K562 (cell line): ENCODE data around the gene ADAM21. TPM values are rescaled to one million over a fixed set of nuclear protein-coding genes. Genes with fewer than 3 reads are reported as not detected.
A peak's percentile ranks its signal among the peaks of the same experiment; 100 is the strongest.

ENCODE experiments used
- ATAC-seq: fragments of 200-7000 bp; cut with Tn5 transposase; 3 replicates; pipeline ENCODE4 v1.9.1; 2020; ENCODE audit warnings: moderate library complexity
- BruUV-seq: library from RNA; stranded (reverse); fragments of 400-500 nt; replicated peaks from 2 replicates; lab custom pipeline; 2021; lab: Mats Ljungman, UMichigan
- CTCF ChIA-PET: fragments of 300-600 bp; formaldehyde crosslinking; extraction: SDS; loops from one replicate; lab custom pipeline; 2021; ENCODE audit warnings: low intra/inter-chr PET ratio; lab: Yijun Ruan, JAX
- POLR2A ChIA-PET: fragments of 300-600, 350-650 bp; sonication (Branson Sonifier 250); formaldehyde crosslinking; extraction: SDS; loops from one replicate; lab custom pipeline; 2021; ENCODE audit warnings: antibody characterized with exemption, inconsistent platforms; lab: Yijun Ruan, JAX
- DNase-seq, 4 experiments: peaks; one replicate each; pipeline versions ENCODE4 v3.0.0 to v3.0.0-alpha.2; 2011 to 2018; ENCODE audit warnings: low spot score in 3 of 4, mixed read lengths in 3 of 4; ENCODE audit errors: extremely low read depth in 1 of 4
- FAIRE-seq: peaks from 2 replicates; lab custom pipeline; 2011; peaks lifted over from hg19 to GRCh38; lab: Jason Lieb, UNC
- H2AFZ ChIP-seq: 2 replicates; pipeline ENCODE4 v1.6.0; 2011; ENCODE audit warnings: low read depth, low read length, control low read depth, inconsistent platforms
- H3K27ac ChIP-seq: fragments of 200-600 bp; 3 replicates; pipeline ENCODE4 v1.8.0; 2011; ENCODE audit warnings: low read depth, mild to moderate bottlenecking, control low read depth, inconsistent platforms, low read length, moderate library complexity, mixed read lengths; ENCODE audit errors: extremely low read depth
- H3K27me3 ChIP-seq, 2 experiments: fragments of 300-600 bp in 1 of 2; 2 replicates in 1 of 2; 3 replicates in 1 of 2; pipeline versions ENCODE4 v1.6.0 to v1.8.0; 2011; ENCODE audit warnings: inconsistent platforms in 2 of 2, low read length in 2 of 2, mild to moderate bottlenecking in 1 of 2, mixed read lengths in 1 of 2, moderate library complexity in 1 of 2; ENCODE audit not compliant: control insufficient read depth in 2 of 2, insufficient read depth in 2 of 2
- H3K36me3 ChIP-seq: fragments of 300-600 bp; 3 replicates; pipeline ENCODE4 v1.8.0; 2011; ENCODE audit warnings: mild to moderate bottlenecking, low read length, inconsistent platforms; ENCODE audit not compliant: control insufficient read depth, insufficient read depth
- H3K4me1 ChIP-seq, 2 experiments: fragments of 200-600 bp in 1 of 2; replicated peaks in 1 of 2; 2 replicates in 1 of 2; 3 replicates in 1 of 2; pipeline versions ENCODE4 v1.5.1 to v1.8.0; 2011; ENCODE audit warnings: inconsistent platforms in 2 of 2, low read length in 2 of 2, mild to moderate bottlenecking in 1 of 2, mixed read lengths in 1 of 2, moderate library complexity in 1 of 2; ENCODE audit not compliant: control insufficient read depth in 2 of 2, insufficient read depth in 2 of 2
- H3K4me2 ChIP-seq: 2 replicates; pipeline ENCODE4 v1.6.1; 2011; ENCODE audit warnings: low read length, control low read depth, inconsistent platforms, mixed read lengths; ENCODE audit not compliant: insufficient read depth
- H3K4me3 ChIP-seq: fragments of 200-600 bp; sonication (generic), shearing (Covaris generic); 2 replicates; pipeline ENCODE4 v1.5.1; 2016; ENCODE audit warnings: control low read depth, inconsistent platforms
- H3K79me2 ChIP-seq: fragments of 200-600 bp; 3 replicates; pipeline ENCODE4 v1.8.0; 2011; ENCODE audit warnings: low read length, inconsistent platforms; ENCODE audit not compliant: control insufficient read depth, insufficient read depth
- H3K9ac ChIP-seq, 2 experiments: 2 replicates each; pipeline versions ENCODE4 v1.6.0 to v1.6.1; 2011; ENCODE audit warnings: low read depth in 2 of 2, low read length in 2 of 2, control low read depth in 1 of 2, inconsistent platforms in 1 of 2, mild to moderate bottlenecking in 1 of 2, mixed read lengths in 1 of 2; ENCODE audit not compliant: insufficient read depth in 1 of 2
- H3K9me1 ChIP-seq: one replicate; pipeline ENCODE4 v1.6.0; 2011; ENCODE audit warnings: inconsistent platforms, mild to moderate bottlenecking, low read length, moderate library complexity; ENCODE audit not compliant: control insufficient read depth, insufficient read depth
- H3K9me3 ChIP-seq: replicated peaks from 2 replicates; pipeline ENCODE4 v1.5.1; 2011; ENCODE audit warnings: low read depth, low read length, inconsistent platforms; ENCODE audit not compliant: control insufficient read depth, insufficient read depth
- H4K20me1 ChIP-seq: replicated peaks from 2 replicates; pipeline ENCODE4 v1.6.1; 2011; ENCODE audit warnings: low read length, inconsistent platforms, mixed read lengths; ENCODE audit not compliant: control insufficient read depth, insufficient read depth
- CBX3 ChIP-seq, 2 experiments: IDR thresholded peaks; 1 replicate in 1 of 2; 2 replicates in 1 of 2; pipeline ENCODE4 v1.6.1; 2012; ENCODE audit warnings: inconsistent platforms in 2 of 2, low read length in 2 of 2, borderline replicate concordance in 1 of 2, control low read depth in 1 of 2
- CXXC5 ChIP-seq: fragments of 250-450 bp; sonication (Bioruptor Pico); IDR thresholded peaks from 2 replicates; pipeline ENCODE4 v1.8.0; 2022; ENCODE audit warnings: inconsistent platforms, mild to moderate bottlenecking, moderate library complexity
- HDAC2 ChIP-seq: fragments of 450-650 bp; IDR thresholded peaks from 2 replicates; pipeline ENCODE4 v1.6.1; 2016; ENCODE audit warnings: mild to moderate bottlenecking
- MNT ChIP-seq, 2 experiments: fragments of 450-650 bp; conservative IDR thresholded peaks; 2 replicates each; pipeline ENCODE4 v1.6.1; 2017; ENCODE audit warnings: mild to moderate bottlenecking in 2 of 2, moderate library complexity in 2 of 2
- MTA3 ChIP-seq: fragments of 450-650 bp; formaldehyde crosslinking; IDR thresholded peaks from 2 replicates; pipeline ENCODE4 v1.6.1; 2017; ENCODE audit warnings: mild to moderate bottlenecking, borderline replicate concordance
- MXI1 ChIP-seq: IDR thresholded peaks from 2 replicates; pipeline ENCODE4 v1.6.1; 2011; ENCODE audit warnings: low read depth, mild to moderate bottlenecking, improper control_type of control experiment, low read length
- NKRF ChIP-seq: fragments of 450-650 bp; IDR thresholded peaks from 2 replicates; pipeline ENCODE4 v1.6.1; 2016; ENCODE audit warnings: borderline replicate concordance
- PATZ1 ChIP-seq: fragments of 250-450 bp; sonication (Bioruptor Pico); IDR thresholded peaks from 2 replicates; pipeline ENCODE4 v1.5.0; 2020; ENCODE audit warnings: mild to moderate bottlenecking, borderline replicate concordance
- PHF20 ChIP-seq: fragments of 450-650 bp; IDR thresholded peaks from 2 replicates; pipeline ENCODE4 v1.6.1; 2018; ENCODE audit not compliant: partially characterized antibody
- PHF8 ChIP-seq: fragments of 200-600 bp; sonication (generic); IDR thresholded peaks from 2 replicates; pipeline ENCODE4 v1.6.1; 2012; ENCODE audit warnings: mixed run types, mild to moderate bottlenecking, inconsistent platforms, low read length, moderate library complexity, borderline replicate concordance
- TGIF2 ChIP-seq: sonication (generic); formaldehyde crosslinking; IDR thresholded peaks from 2 replicates; pipeline ENCODE4 v1.8.1; 2022; ENCODE audit warnings: mild to moderate bottlenecking, missing genetic modification reagents, moderate library complexity
- XRCC5 ChIP-seq: fragments of 200-400 bp; formaldehyde crosslinking; IDR thresholded peaks from 2 replicates; pipeline ENCODE4 v1.6.1; 2017; ENCODE audit warnings: low read depth, mild to moderate bottlenecking, low read length
- ZFP36 ChIP-seq: fragments of 150-350 bp; IDR thresholded peaks from 2 replicates; pipeline ENCODE4 v1.6.1; 2018; ENCODE audit warnings: low read length, low read depth; ENCODE audit not compliant: partially characterized antibody
- ZNF232 ChIP-seq: sonication (generic); formaldehyde crosslinking; IDR thresholded peaks from 2 replicates; pipeline ENCODE4 v1.8.0; 2022; ENCODE audit warnings: mild to moderate bottlenecking, missing genetic modification reagents
- ZNF41 ChIP-seq: fragments of 250-450 bp; sonication (Bioruptor Pico); conservative IDR thresholded peaks from 2 replicates; pipeline ENCODE4 v1.4.0; 2020; ENCODE audit warnings: mild to moderate bottlenecking
- WGBS: fragments of 100-300 bp; shearing (Covaris generic); methylation state at CpG from one replicate; pipeline ENCODE4 v1.1.6; 2016; ENCODE audit warnings: low coverage, mixed read lengths; ENCODE audit not compliant: insufficient coverage; ENCODE audit errors: missing lambda C conversion rate; 5-methylcytosine and 5-hydroxymethylcytosine counted together
- in situ Hi-C: fragments of 300-500 bp; cut with MboI; formaldehyde crosslinking; loops from 4 replicates; pipeline ENCODE4 v1.15.0; 2018; ENCODE audit warnings: inconsistent platforms, mixed read lengths
- intact Hi-C: fragments of 100-400 bp; cut with micrococcal nuclease; formaldehyde crosslinking; loops from 2 replicates; pipeline ENCODE4 v1.14.2; 2022
- polyA plus RNA-seq, 8 experiments: library from polyadenylated mRNA; depleted of rRNA in 4 of 8; stranded (reverse) in 5 of 8; unstranded in 3 of 8; fragments of >200 nt; fragmentation: Nextera tagmentation in 2 of 8; fragmentation: Illumina TruSeq in 1 of 8; extraction: Ambion mirVana in 2 of 8; extraction: Trizol in 1 of 8; gene quantifications; 2 replicates each; pipeline versions ENCODE4 v1.2.1 to v1.2.3, GENCODE V29; 2011 to 2014; ENCODE audit warnings: inconsistent platforms in 1 of 8, missing spikeins in 1 of 8
- total RNA-seq, 7 experiments: library from RNA; depleted of rRNA in 6 of 7; stranded (reverse); fragments of >200 nt in 6 of 7; fragmentation: Illumina TruSeq in 2 of 7; extraction: Trizol in 2 of 7; gene quantifications; 2 replicates each; pipeline versions ENCODE4 v1.2.1 to v1.2.3, GENCODE V29; 2011 to 2021; ENCODE audit warnings: low replicate concordance in 1 of 7

The ADAM21 gene
- total and polyA plus RNA-seq, 9 of the 15 experiments (the other 6 are each of a cell fraction or from before 2014, with no cell fraction given) = 0.03 to 0.15 (median 0.05) TPM; not detected in 4

- TF ChIP-seq TGIF2 (CRISPR knock-in tag) (no peak), PATZ1 (CRISPR knock-in tag) (no peak), ZNF41 (CRISPR knock-in tag) (no peak), HDAC2 (no peak)
Observed at GRCh38 chr14:70416338-70416724, 35.6 kb upstream of the ADAM21 start (continued).

GRCh38 chr14:70416725-70417349, 35.1 kb upstream of the ADAM21 start, which contains the start of gene SYNJ2BP:
TSS of gene SYNJ2BP (minus strand) at chr14:70417090. CDS start at chr14:70416963, 127 bp downstream.
- Histone ChIP-seq H2AFZ (peak within 1 kb of the TSS; percentile 89), H3K27ac (no peak within 1 kb of the TSS), H3K27me3 (no peaks in the 10 kb centered on the region), H3K4me2 (peak within 1 kb of the TSS; percentile 82), H3K4me1 (no peaks in the 10 kb centered on the region), H4K20me1 (no peaks in the 10 kb centered on the region), H3K79me2 (no peaks in the 10 kb centered on the region), H3K9me3 (no peaks in the 10 kb centered on the region), H3K9me1 (no peaks in the 10 kb centered on the region), H3K9ac (peak within 1 kb of the TSS in 1 of 2 experiments; percentile 64; a peak in 2 of 4 replicates), H3K4me3 (peak within 1 kb of the TSS; percentile 59), H3K36me3 (no peaks in the 10 kb centered on the region)
- 2% methylated on average over 22 of the region's 22 CpGs for WGBS
- ATAC-seq = peak; percentile 67
- intact Hi-C loops (no loop called here), in situ Hi-C loops (no loop called here)
- FAIRE-seq = no peak
- BruUV-seq = no TSS peak
- POLR2A ChIA-PET = no interaction called here
- CTCF ChIA-PET = no interaction called here
- DNase-seq = peak in 2 of 4 experiments; percentile 18 to 39
- TF ChIP-seq PHF8 = peak; percentile 41; the same call in 1 of the 2 replicates
- TF ChIP-seq NKRF = no peak
- no peak for TF ChIP-seq ZNF232 (CRISPR knock-in tag)
- 0 out of 2 replicates have a peak, but pooled peaks have one; percentile 22 for TF ChIP-seq CXXC5 (CRISPR knock-in tag)
- no peak for TF ChIP-seq ZFP36
- no peak for TF ChIP-seq PHF20
- no peak for TF ChIP-seq XRCC5
- TF ChIP-seq MNT (conservative IDR thresholded peaks at IDR 0.05) = no peak
- no peak for TF ChIP-seq MXI1
- TF ChIP-seq MTA3 = no peak; the same call in 1 of the 2 replicates
- TF ChIP-seq CBX3 (IDR thresholded peaks at IDR 0.05; ENCODE audit: borderline replicate concordance in 1 of 2, low read length in 2 of 2) = no peak
